BJ (cell line): ENCODE data around the gene DCAF6. TPM values are rescaled to one million over a fixed set of nuclear protein-coding genes. Genes with fewer than 3 reads are reported as not detected.

Experiments used
- CTCF ChIA-PET: fragments of 350-600 bp; formaldehyde crosslinking; extraction: SDS; loops from one replicate; lab custom pipeline; 2021; ENCODE audit warnings: antibody characterized with exemption, inconsistent platforms; lab: Yijun Ruan, JAX
- POLR2A ChIA-PET: fragments of 300-600 bp; sonication (Branson Sonifier 250); formaldehyde crosslinking; extraction: SDS; loops from one replicate; lab custom pipeline; 2021; ENCODE audit warnings: antibody characterized with exemption; lab: Charles Lee
- DNase-seq: peaks from one replicate; pipeline ENCODE4 v3.0.0-alpha.2; 2011; ENCODE audit warnings: low read depth
- H3K27me3 ChIP-seq: 2 replicates; pipeline ENCODE4 v1.6.0; 2011; ENCODE audit warnings: low read length; ENCODE audit not compliant: control insufficient read depth, insufficient read depth
- H3K36me3 ChIP-seq: 2 replicates; pipeline ENCODE4 v1.5.1; 2011; ENCODE audit warnings: low read length; ENCODE audit not compliant: control insufficient read depth, insufficient read depth
- H3K4me3 ChIP-seq: 2 replicates; pipeline ENCODE4 v1.5.1; 2011; ENCODE audit warnings: low read depth, mild to moderate bottlenecking, control low read depth, low read length
- polyA plus RNA-seq: library from polyadenylated mRNA; depleted of rRNA; stranded (reverse); fragments of >200 nt; gene quantifications from 2 replicates; pipeline ENCODE4 v1.2.3, GENCODE V29; 2011
- TF ChIP-seq, protein P1 (sequence below): IDR thresholded peaks from 2 replicates; pipeline ENCODE4 v1.5.1; 2011; ENCODE audit warnings: low read depth, mild to moderate bottlenecking, control low read depth, inconsistent platforms, low read length, moderate library complexity; ENCODE audit not compliant: insufficient read depth

DCAF6 gene
- polyA plus RNA-seq, 1 experiment: 50.8 TPM

DNA sequence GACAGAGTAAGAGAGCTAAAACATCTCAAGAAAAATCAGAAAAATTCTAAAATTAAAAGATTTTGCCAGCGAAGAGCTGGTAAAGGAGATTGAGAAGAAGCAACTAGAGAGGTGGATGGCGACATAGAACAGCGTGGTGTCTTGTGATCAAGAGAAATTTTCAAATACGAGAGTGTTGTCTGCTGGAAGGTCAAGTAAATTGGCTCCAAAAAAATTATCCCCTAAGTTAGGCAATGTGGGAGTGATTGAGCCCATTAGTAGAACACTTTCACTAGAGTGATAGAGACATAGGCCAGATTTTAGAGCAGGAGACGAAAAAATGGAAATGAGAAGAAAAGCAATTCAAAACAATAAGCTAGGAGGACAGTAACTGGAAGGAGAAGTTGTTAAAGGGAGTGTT is 94.7 kb downstream of the DCAF6 start:
- DNase-seq: no peak
- CTCF ChIA-PET: no interaction called here
- TF ChIP-seq, protein P1, sequence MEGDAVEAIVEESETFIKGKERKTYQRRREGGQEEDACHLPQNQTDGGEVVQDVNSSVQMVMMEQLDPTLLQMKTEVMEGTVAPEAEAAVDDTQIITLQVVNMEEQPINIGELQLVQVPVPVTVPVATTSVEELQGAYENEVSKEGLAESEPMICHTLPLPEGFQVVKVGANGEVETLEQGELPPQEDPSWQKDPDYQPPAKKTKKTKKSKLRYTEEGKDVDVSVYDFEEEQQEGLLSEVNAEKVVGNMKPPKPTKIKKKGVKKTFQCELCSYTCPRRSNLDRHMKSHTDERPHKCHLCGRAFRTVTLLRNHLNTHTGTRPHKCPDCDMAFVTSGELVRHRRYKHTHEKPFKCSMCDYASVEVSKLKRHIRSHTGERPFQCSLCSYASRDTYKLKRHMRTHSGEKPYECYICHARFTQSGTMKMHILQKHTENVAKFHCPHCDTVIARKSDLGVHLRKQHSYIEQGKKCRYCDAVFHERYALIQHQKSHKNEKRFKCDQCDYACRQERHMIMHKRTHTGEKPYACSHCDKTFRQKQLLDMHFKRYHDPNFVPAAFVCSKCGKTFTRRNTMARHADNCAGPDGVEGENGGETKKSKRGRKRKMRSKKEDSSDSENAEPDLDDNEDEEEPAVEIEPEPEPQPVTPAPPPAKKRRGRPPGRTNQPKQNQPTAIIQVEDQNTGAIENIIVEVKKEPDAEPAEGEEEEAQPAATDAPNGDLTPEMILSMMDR: no peak
- Histone ChIP-seq H3K4me3 (no peak overlapping the region), H3K36me3 (no peaks in the 10 kb centered on the region), H3K27me3 (no peaks in the 10 kb centered on the region)
- POLR2A ChIA-PET: no interaction called here

DNA sequence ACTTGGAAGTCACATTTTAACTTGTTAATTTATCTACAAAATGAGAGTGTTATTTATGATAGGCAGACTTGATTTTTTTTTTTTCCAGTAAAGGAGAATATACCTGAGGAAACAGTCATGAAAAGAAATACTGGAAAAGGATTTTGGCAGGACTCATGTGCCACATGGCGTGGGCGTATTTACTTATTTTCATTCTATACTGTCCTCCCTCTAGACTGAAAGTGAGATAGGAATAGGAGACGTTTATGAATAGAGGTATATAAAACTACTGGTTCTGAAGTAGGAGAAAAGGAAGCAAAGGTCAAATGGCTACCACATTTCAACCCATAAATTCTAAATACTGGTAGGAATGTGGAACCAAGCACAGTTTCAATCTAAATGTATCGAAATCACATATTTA is 95.1 kb downstream of the DCAF6 start:
- TF ChIP-seq, protein P1: no peak
- CTCF ChIA-PET: no interaction called here
- no peak for DNase-seq
- no peak overlapping the region for H3K4me3 ChIP-seq
- POLR2A ChIA-PET: no interaction called here
- H3K36me3 ChIP-seq: no peaks in the 10 kb centered on the region
- H3K27me3 ChIP-seq: no peaks in the 10 kb centered on the region

DNA sequence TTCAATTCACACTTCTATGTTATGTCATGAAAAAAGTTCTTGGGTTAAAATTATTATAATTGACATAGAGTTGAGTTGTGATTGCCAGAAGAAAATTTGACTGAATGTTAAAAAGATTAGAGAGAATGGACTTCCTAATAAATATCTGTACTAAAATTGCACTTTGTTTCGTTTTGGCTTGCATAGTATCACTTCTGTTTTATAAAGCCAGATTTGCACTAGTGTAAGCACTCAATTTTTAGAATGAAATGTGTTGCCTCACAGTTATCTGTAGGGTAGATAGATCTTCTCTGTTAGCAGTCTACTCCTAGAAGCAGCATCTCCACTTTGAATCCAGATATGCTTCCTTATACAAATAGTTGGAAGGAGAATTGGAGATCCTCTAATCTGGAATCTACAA is 95.5 kb downstream of the DCAF6 start:
- Histone ChIP-seq H3K27me3 (no peaks in the 10 kb centered on the region), H3K36me3 (no peaks in the 10 kb centered on the region), H3K4me3 (no peak overlapping the region)
- TF ChIP-seq, protein P1: no peak
- DNase-seq: no peak
- ChIA-PET POLR2A (no interaction called here), CTCF (no interaction called here)

DNA sequence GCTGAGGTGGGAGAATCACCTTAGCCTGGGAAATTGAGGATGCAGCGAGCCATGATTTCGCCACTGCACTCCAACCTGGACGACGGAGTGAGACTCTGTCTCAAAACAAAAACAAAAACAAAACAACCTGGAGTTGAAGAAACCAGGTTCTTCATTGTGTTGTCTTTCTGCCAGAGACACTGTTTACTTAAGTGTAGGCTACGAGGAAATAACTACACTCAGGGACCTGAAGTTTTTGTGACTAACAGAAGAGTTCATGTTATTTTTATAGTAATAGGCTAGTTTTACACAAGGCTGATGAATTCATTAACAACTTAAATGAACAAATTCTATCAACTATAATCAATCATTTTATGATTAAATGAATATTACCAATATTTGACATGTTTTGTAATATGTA is 98.9 kb downstream of the DCAF6 start:
- DNase-seq: no peak
- TF ChIP-seq, protein P1: no peak
- CTCF ChIA-PET: no interaction called here
- H3K27me3 ChIP-seq: no peaks in the 10 kb centered on the region
- no peak overlapping the region for H3K4me3 ChIP-seq
- POLR2A ChIA-PET: no interaction called here
- H3K36me3 ChIP-seq: no peaks in the 10 kb centered on the region

DNA sequence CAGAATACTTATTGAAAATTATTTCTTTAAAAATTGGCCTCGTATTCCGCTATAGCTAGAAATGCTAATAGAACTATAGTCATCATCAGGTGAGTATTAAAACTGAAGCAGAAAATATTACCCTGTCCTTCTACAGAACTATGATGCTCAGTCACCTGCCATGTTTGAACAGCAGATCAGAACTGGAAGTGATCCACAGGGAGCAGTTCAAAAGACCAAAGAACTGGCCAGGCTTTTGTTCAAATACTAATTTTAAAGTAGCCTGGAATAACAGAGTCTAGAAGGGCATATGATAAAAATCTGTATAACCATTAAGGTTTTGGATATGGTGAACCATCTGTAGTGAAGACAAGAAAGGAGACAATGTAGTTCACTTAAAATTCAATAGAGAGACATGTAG is 105.9 kb downstream of the DCAF6 start:
- TF ChIP-seq, protein P1: no peak
- POLR2A ChIA-PET: no interaction called here
- H3K36me3 ChIP-seq: peaks cover 1% of the 10 kb centered on the region; the same call in 1 of the 2 replicates
- DNase-seq: no peak
- H3K4me3 ChIP-seq: no peak overlapping the region
- CTCF ChIA-PET: no interaction called here
- no peaks in the 10 kb centered on the region for H3K27me3 ChIP-seq
